Measurements from ENCODE around the gene LCE3A. TPM values are rescaled to one million over a fixed set of nuclear protein-coding genes. Genes with fewer than 3 reads are reported as not detected.
"Not testable (repeated sequence)": the region's sequence is repeated elsewhere in the genome, so short reads cannot be mapped to it uniquely, and the experiment has no call there.

LCE3A gene, protein sequence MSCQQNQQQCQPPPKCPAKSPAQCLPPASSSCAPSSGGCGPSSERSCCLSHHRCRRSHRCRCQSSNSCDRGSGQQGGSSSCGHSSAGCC
- total RNA-seq: not detected
- total RNA-seq (2013): not detected

DNA sequence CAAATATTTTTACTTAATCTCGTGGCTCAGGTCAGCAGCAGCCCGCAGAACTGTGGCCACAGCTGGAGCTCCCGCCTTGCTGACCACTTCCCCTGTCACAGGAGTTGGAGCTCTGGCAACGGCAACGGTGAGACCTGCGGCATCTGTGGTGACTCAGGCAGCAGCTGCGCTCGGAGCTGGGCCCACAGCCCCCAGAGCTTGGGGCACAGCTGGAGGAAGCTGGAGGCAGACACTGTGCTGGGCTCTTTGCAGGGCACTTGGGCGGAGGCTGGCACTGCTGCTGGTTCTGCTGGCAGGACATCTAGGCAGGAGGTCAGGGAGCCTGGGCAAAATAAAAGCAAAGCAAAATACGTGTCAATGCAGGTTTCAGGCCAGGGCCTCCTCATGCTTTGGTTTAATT lies at the start of gene LCE3A:
LCE3A (minus strand) TSS at position 301 of the 400 bp plus-strand sequence; CDS start at position 301, 0 bp downstream.
- H3K27ac Mint-ChIP-seq: no peak within 1 kb of the TSS
- peaks cover 16 to 23% of the 10 kb centered on the region in 2 donors for H3K27me3 Mint-ChIP-seq (ENCODE audit: low read depth in 2 of 2)
- Histone ChIP-seq H3K9me3 (ENCODE audit: control insufficient read depth, insufficient read depth, low read length) (peaks cover 9% of the 10 kb centered on the region), H3K4me1 (ENCODE audit: control insufficient read depth, insufficient read depth, low read length) (peaks cover 8% of the 10 kb centered on the region), H3K36me3 (ENCODE audit: control insufficient read depth, insufficient read depth, low read length) (no peaks in the 10 kb centered on the region), H3K27me3 (ENCODE audit: control insufficient read depth, insufficient read depth, low read length) (no peaks in the 10 kb centered on the region), H3K27ac (ENCODE audit: low read length) (no peak within 1 kb of the TSS), H3K4me3 (ENCODE audit: low read length) (no peak within 1 kb of the TSS)
- WGBS (ENCODE audit: insufficient coverage): 23% methylated on average over 10 of the region's 10 CpGs
- no peaks in the 10 kb centered on the region for H3K36me3 Mint-ChIP-seq
- no peak within 1 kb of the TSS for H3K4me3 Mint-ChIP-seq
- no peak for ATAC-seq
- intact Hi-C loops (cut with micrococcal nuclease): no loop called here
- no peak for DNase-seq
- TF ChIP-seq, protein P1, sequence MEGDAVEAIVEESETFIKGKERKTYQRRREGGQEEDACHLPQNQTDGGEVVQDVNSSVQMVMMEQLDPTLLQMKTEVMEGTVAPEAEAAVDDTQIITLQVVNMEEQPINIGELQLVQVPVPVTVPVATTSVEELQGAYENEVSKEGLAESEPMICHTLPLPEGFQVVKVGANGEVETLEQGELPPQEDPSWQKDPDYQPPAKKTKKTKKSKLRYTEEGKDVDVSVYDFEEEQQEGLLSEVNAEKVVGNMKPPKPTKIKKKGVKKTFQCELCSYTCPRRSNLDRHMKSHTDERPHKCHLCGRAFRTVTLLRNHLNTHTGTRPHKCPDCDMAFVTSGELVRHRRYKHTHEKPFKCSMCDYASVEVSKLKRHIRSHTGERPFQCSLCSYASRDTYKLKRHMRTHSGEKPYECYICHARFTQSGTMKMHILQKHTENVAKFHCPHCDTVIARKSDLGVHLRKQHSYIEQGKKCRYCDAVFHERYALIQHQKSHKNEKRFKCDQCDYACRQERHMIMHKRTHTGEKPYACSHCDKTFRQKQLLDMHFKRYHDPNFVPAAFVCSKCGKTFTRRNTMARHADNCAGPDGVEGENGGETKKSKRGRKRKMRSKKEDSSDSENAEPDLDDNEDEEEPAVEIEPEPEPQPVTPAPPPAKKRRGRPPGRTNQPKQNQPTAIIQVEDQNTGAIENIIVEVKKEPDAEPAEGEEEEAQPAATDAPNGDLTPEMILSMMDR (IDR thresholded peaks at IDR 0.05): no peak
- peaks cover 4 to 7% of the 10 kb centered on the region in 2 donors for H3K9me3 Mint-ChIP-seq
- H3K4me1 Mint-ChIP-seq: peaks cover 0 to 9% of the 10 kb centered on the region in 2 donors

DNA sequence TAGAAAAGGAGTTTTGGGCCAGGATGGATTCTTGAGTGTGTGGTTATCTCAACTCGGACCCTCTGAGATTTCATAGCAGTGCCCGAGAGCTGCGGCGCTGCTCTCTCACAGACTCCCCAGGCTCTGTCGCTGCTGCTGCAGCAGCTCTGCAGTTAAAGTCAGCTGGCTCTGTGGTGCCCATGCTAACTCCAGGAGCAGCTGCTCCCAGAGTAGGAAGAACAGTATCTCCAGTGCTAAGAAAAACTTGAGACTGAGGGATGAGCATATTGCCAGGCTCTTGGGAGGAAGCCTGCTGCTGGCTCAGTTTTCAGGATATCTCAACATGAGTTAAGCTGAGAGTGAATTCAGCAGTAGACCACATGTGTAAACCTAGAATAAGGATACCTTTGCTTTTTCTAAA lies 44.7 kb upstream of the LCE3A start:
- H3K9me3 ChIP-seq (ENCODE audit: control insufficient read depth, insufficient read depth, low read length): no peaks in the 10 kb centered on the region
- H3K27me3 ChIP-seq (ENCODE audit: control insufficient read depth, insufficient read depth, low read length): no peaks in the 10 kb centered on the region
- WGBS (ENCODE audit: insufficient coverage): 94% methylated on average over 5 of the region's 5 CpGs
- Mint-ChIP-seq H3K27me3 (ENCODE audit: low read depth in 2 of 2) (peaks cover 23 to 35% of the 10 kb centered on the region in 2 donors), H3K4me1 (no peaks in the 10 kb centered on the region), H3K27ac (no peak overlapping the region), H3K36me3 (no peaks in the 10 kb centered on the region), H3K9me3 (no peaks in the 10 kb centered on the region), H3K4me3 (no peak overlapping the region)
- H3K4me1 ChIP-seq (ENCODE audit: control insufficient read depth, insufficient read depth, low read length): no peaks in the 10 kb centered on the region
- intact Hi-C loops (cut with micrococcal nuclease): no loop called here
- DNase-seq (no peak), ATAC-seq (no peak)
- no peaks in the 10 kb centered on the region for H3K36me3 ChIP-seq (ENCODE audit: control insufficient read depth, insufficient read depth, low read length)
- no peak overlapping the region for H3K4me3 ChIP-seq (ENCODE audit: low read length)
- no peak overlapping the region for H3K27ac ChIP-seq (ENCODE audit: low read length)
- TF ChIP-seq, protein P1 (IDR thresholded peaks at IDR 0.05): no peak

DNA sequence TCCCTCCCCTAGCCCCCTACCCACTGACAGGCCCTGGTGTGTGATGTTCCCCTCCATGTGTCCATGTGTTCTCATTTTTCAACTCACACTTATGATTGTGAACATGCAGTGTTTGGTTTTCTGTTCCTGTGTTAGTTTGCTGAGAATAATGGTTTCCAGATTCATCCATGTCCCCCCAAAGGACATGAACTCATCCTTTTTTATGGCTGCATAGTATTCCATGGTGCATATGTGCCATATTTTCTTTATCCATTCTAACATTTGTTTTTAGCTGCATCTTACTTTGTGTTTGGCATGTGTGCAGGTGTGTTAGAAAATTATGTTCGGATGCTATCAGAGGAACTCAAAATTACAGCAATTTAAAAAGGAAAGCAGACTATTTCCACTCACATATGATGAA lies 43.3 kb upstream of the LCE3A start:
- H3K36me3 ChIP-seq (ENCODE audit: control insufficient read depth, insufficient read depth, low read length); H3K27ac Mint-ChIP-seq: not testable (repeated sequence)
- H3K27me3 Mint-ChIP-seq (ENCODE audit: low read depth in 2 of 2): peaks cover 20 to 47% of the 10 kb centered on the region in 2 donors

DNA sequence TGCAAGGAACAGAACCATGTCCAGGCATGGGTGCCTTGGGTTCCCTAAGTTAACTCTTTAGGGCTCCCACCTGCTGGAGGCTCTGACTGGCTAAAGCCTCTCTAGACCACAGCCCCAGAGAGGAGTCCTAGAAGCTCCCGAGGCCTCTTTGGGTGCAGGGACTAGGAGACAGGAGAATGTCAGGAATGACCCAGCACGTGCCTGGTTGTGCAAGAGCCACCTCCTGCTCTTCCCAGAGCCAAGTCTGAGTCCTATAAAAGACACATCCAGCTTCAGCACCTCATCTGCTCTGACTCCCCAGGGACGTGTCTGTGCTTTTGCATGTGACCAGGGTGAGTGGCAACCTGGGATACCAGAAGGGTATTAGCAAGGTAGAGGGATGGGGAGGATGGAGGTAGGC lies 40.2 kb upstream of the LCE3A start, which contains the start of gene LCE2D:
LCE2D (plus strand) TSS at position 283 of the 400 bp plus-strand sequence. CDS start 726 bp downstream, outside the sequence.
- no peaks in the 10 kb centered on the region for H3K9me3 Mint-ChIP-seq
- no peak within 1 kb of the TSS for H3K27ac Mint-ChIP-seq
- intact Hi-C loops (cut with micrococcal nuclease): no loop called here
- H3K27me3 ChIP-seq (ENCODE audit: control insufficient read depth, insufficient read depth, low read length): no peaks in the 10 kb centered on the region
- no peaks in the 10 kb centered on the region for H3K4me1 Mint-ChIP-seq
- H3K9me3 ChIP-seq (ENCODE audit: control insufficient read depth, insufficient read depth, low read length): no peaks in the 10 kb centered on the region
- TF ChIP-seq, protein P1 (IDR thresholded peaks at IDR 0.05): no peak
- H3K36me3 ChIP-seq (ENCODE audit: control insufficient read depth, insufficient read depth, low read length): no peaks in the 10 kb centered on the region
- ATAC-seq (no peak), DNase-seq (no peak)
- H3K36me3 Mint-ChIP-seq: no peaks in the 10 kb centered on the region
- 64% methylated on average over 3 of the region's 3 CpGs for WGBS (ENCODE audit: insufficient coverage)
- peaks cover 20 to 42% of the 10 kb centered on the region in 2 donors for H3K27me3 Mint-ChIP-seq (ENCODE audit: low read depth in 2 of 2)
- no peaks in the 10 kb centered on the region for H3K4me1 ChIP-seq (ENCODE audit: control insufficient read depth, insufficient read depth, low read length)
- H3K4me3 Mint-ChIP-seq: no peak within 1 kb of the TSS
- no peak within 1 kb of the TSS for H3K27ac ChIP-seq (ENCODE audit: low read length)
- no peak within 1 kb of the TSS for H3K4me3 ChIP-seq (ENCODE audit: low read length)

More for the DNA sequence above, 43.3 kb upstream of the LCE3A start:
- H3K9me3 Mint-ChIP-seq; H3K4me1 Mint-ChIP-seq; H3K27me3 ChIP-seq (ENCODE audit: control insufficient read depth, insufficient read depth, low read length); H3K36me3 Mint-ChIP-seq; ATAC-seq; DNase-seq; intact Hi-C loops (cut with micrococcal nuclease); H3K27ac ChIP-seq (ENCODE audit: low read length); H3K4me1 ChIP-seq (ENCODE audit: control insufficient read depth, insufficient read depth, low read length); H3K4me3 ChIP-seq (ENCODE audit: low read length); H3K4me3 Mint-ChIP-seq; H3K9me3 ChIP-seq (ENCODE audit: control insufficient read depth, insufficient read depth, low read length): not testable (repeated sequence)
- 100% methylated on average over 1 of the region's 1 CpG for WGBS (ENCODE audit: insufficient coverage)

Measured in natural killer cell (primary cell).